ENCODE measurements around the gene TNP1.

DNA sequence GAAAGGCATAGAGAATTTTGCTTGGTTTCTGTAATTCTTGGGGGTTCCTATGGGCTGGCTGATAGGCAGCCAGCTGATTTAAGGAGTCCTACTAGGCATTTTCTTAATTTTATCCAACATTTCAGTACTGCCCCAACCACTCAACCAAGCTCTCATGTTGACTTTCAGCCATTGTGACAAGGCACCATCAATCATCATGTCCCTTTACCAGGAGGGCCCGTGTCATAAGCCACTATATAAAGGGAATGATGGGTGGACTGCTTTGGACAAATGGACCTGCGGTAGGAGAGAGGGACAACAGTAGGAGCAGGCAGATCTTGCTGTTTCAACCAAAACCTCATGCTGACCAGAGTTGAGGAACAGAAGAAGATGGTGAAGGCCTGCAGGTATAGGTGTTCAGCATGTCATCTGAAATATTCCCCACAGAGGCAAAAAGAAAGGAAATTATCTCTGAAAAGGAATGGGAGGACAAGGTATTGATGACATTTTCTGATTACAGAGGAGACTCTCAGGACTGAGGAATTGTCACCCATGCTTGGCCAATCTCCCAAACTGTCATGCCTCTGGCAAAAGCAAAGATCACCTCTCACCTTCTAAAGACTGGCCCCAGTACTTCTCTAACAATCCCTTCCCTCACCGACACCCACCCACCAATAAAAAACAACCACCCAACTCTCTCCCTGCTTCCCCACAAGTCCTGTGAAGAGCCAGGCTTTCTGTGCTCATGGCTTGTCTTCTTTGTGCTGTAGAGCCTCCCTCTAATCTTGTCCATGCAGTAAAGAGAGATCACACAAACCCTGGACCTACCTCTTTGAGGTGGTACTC lies 10.9 kb upstream of the TNP1 start:
- TF ChIP-seq EZH2 (IDR thresholded peaks at IDR 0.05; ENCODE audit: low read length, missing control alignments), result no peak
- TF ChIP-seq, protein P1, sequence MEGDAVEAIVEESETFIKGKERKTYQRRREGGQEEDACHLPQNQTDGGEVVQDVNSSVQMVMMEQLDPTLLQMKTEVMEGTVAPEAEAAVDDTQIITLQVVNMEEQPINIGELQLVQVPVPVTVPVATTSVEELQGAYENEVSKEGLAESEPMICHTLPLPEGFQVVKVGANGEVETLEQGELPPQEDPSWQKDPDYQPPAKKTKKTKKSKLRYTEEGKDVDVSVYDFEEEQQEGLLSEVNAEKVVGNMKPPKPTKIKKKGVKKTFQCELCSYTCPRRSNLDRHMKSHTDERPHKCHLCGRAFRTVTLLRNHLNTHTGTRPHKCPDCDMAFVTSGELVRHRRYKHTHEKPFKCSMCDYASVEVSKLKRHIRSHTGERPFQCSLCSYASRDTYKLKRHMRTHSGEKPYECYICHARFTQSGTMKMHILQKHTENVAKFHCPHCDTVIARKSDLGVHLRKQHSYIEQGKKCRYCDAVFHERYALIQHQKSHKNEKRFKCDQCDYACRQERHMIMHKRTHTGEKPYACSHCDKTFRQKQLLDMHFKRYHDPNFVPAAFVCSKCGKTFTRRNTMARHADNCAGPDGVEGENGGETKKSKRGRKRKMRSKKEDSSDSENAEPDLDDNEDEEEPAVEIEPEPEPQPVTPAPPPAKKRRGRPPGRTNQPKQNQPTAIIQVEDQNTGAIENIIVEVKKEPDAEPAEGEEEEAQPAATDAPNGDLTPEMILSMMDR (conservative IDR thresholded peaks at IDR 0.05 in 1 of 2, IDR thresholded peaks at IDR 0.05 in 1 of 2; ENCODE audit: low read depth in 1 of 2, low read length in 2 of 2), result no peak

Measured in fibroblast of lung (primary cell).